Thyroid gland (tissue), 4 donors: Measurements from ENCODE around the gene RAB11FIP3. TPM values are rescaled to one million over a fixed set of nuclear protein-coding genes. Genes with fewer than 3 reads are reported as not detected.
"Not testable (repeated sequence)": the region's sequence is repeated elsewhere in the genome, so short reads cannot be mapped to it uniquely, and the experiment has no call there.

Experiments used
- DNase-seq, 2 donors: peaks; one replicate each; pipeline ENCODE4 v3.0.0-alpha.2; 2019
- H3K27ac ChIP-seq, 3 donors: fragments of 200-600 bp; sonication (generic); 1 replicate in 2 of 3; 2 replicates in 1 of 3; pipeline ENCODE4 v1.5.1; 2016 to 2019; ENCODE audit warnings: mild to moderate bottlenecking in 1 of 3, moderate library complexity in 1 of 3
- H3K27me3 ChIP-seq: fragments of 200-600 bp; sonication (generic); one replicate; pipeline ENCODE4 v1.5.1; 2019
- H3K36me3 ChIP-seq, 2 donors: fragments of 200-600 bp; sonication (generic); one replicate each; pipeline ENCODE4 v1.5.1; 2016 to 2019
- H3K4me1 ChIP-seq, 2 donors: fragments of 200-600 bp; sonication (generic); one replicate each; pipeline ENCODE4 v1.5.1; 2017 to 2019
- H3K4me3 ChIP-seq, 3 donors: fragments of 200-600 bp; sonication (generic); replicated peaks in 1 of 3; 1 replicate in 2 of 3; 2 replicates in 1 of 3; pipeline ENCODE4 v1.5.1; 2016; ENCODE audit warnings: mild to moderate bottlenecking in 1 of 3
- H3K9me3 ChIP-seq: fragments of 200-600 bp; sonication (generic); one replicate; pipeline ENCODE4 v1.5.1; 2017
- CTCF ChIP-seq, 6 experiments: fragments of 200-600 bp in 3 of 6; fragments of 450-650 bp in 3 of 6; sonication (generic) in 3 of 6; IDR thresholded peaks; one replicate each; pipeline ENCODE4 v1.5.1; 2016 to 2019; ENCODE audit warnings: antibody characterized with exemption in 6 of 6, mild to moderate bottlenecking in 2 of 6, inconsistent platforms in 1 of 6, moderate library complexity in 1 of 6
- POLR2A ChIP-seq, 2 donors: fragments of 450-650 bp; IDR thresholded peaks; one replicate each; pipeline ENCODE4 v1.6.1; 2017; ENCODE audit warnings: antibody characterized with exemption in 2 of 2, mild to moderate bottlenecking in 2 of 2, moderate library complexity in 1 of 2
- WGBS, 2 donors: methylation state at CpG; one replicate each; pipeline ENCODE4 v1.1.5; 2017; 5-methylcytosine and 5-hydroxymethylcytosine counted together
- intact Hi-C: fragments of 100-400 bp; cut with DNase I; formaldehyde crosslinking; loops from one replicate; pipeline ENCODE4 v1.15.1; 2023
- total RNA-seq, 4 donors: library from RNA; depleted of rRNA; stranded (reverse); fragments of >200 nt; gene quantifications; one replicate each; pipeline ENCODE4 v1.2.3, GENCODE V29; 2016

The RAB11FIP3 gene
- total RNA-seq, 4 donors from 2014 or later = 26.6 to 34.3 (median 28.0) TPM

GRCh38 chr16:489606-490005, 64.2 kb downstream of the RAB11FIP3 start:
- no peak overlapping the region for H3K4me3 ChIP-seq
- no peak overlapping the region for H3K27ac ChIP-seq
- H3K27me3 ChIP-seq = no peaks in the 10 kb centered on the region
- no peaks in the 10 kb centered on the region for H3K9me3 ChIP-seq
- no peak for DNase-seq
- no peak for TF ChIP-seq CTCF (IDR thresholded peaks at IDR 0.05)
- TF ChIP-seq POLR2A (IDR thresholded peaks at IDR 0.05) = no peak
- H3K4me1 ChIP-seq = no peaks in the 10 kb centered on the region
- WGBS, 2 donors = 89 to 95% methylated on average over 12 to 15 of the region's 16 CpGs
- peaks cover 0 to 15% of the 10 kb centered on the region in 2 donors for H3K36me3 ChIP-seq
- intact Hi-C loops = loop anchor here (10.0 kb wide), 1 partner anchor 105 kb away; the partner anchor contains the start of gene PGAP6

GRCh38 chr16:490768-491167, 65.3 kb downstream of the RAB11FIP3 start:
- no peak for DNase-seq
- TF ChIP-seq CTCF (IDR thresholded peaks at IDR 0.05) = no peak
- TF ChIP-seq POLR2A (IDR thresholded peaks at IDR 0.05) = no peak
- Histone ChIP-seq H3K27me3 (no peaks in the 10 kb centered on the region), H3K4me3 (no peak overlapping the region), H3K27ac (no peak overlapping the region), H3K36me3 (peaks cover 0 to 15% of the 10 kb centered on the region in 2 donors), H3K4me1 (no peaks in the 10 kb centered on the region), H3K9me3 (no peaks in the 10 kb centered on the region)
- intact Hi-C loops = no loop called here
- WGBS, 2 donors = 87 to 93% methylated on average over 10 of the region's 10 CpGs

GRCh38 chr16:491220-491919, 65.9 kb downstream of the RAB11FIP3 start:
- no peak overlapping the region for H3K27ac ChIP-seq
- H3K9me3 ChIP-seq = no peaks in the 10 kb centered on the region
- no peaks in the 10 kb centered on the region for H3K4me1 ChIP-seq
- no peak for DNase-seq
- peaks cover 0 to 15% of the 10 kb centered on the region in 2 donors for H3K36me3 ChIP-seq
- intact Hi-C loops = no loop called here
- no peaks in the 10 kb centered on the region for H3K27me3 ChIP-seq
- H3K4me3 ChIP-seq = no peak overlapping the region
- TF ChIP-seq POLR2A (IDR thresholded peaks at IDR 0.05) = no peak
- no peak for TF ChIP-seq CTCF (IDR thresholded peaks at IDR 0.05)
- 85 to 96% methylated on average over 10 to 19 of the region's 19 CpGs for WGBS, 2 donors

GRCh38 chr16:492211-492875, 66.9 kb downstream of the RAB11FIP3 start:
- TF ChIP-seq CTCF (IDR thresholded peaks at IDR 0.05) (no peak), POLR2A (IDR thresholded peaks at IDR 0.05) (no peak)
- intact Hi-C loops = no loop called here
- H3K27ac ChIP-seq = no peak overlapping the region
- H3K9me3 ChIP-seq = no peaks in the 10 kb centered on the region
- WGBS, 2 donors = 94 to 97% methylated on average over 10 to 17 of the region's 30 CpGs
- no peak for DNase-seq
- no peaks in the 10 kb centered on the region for H3K4me1 ChIP-seq
- H3K36me3 ChIP-seq = peaks cover 0 to 17% of the 10 kb centered on the region in 2 donors
- H3K4me3 ChIP-seq = no peak overlapping the region
- H3K27me3 ChIP-seq = no peaks in the 10 kb centered on the region

- DNase-seq, H3K27me3 ChIP-seq, H3K4me1 ChIP-seq, H3K4me3 ChIP-seq, intact Hi-C loops, H3K36me3 ChIP-seq, H3K27ac ChIP-seq, H3K9me3 ChIP-seq: not testable (repeated sequence)
- 87 to 88% methylated on average over 15 of the region's 15 CpGs for WGBS, 2 donors
These were observed 69.2 kb downstream of the RAB11FIP3 start for GRCh38 chr16:494676-495075.
